NB4 (cell line): ENCODE results near the gene SPEG.

ENCODE experiments used
- DNase-seq: peaks from one replicate; pipeline ENCODE4 v3.0.0; 2010; ENCODE audit warnings: low read depth
- H3K4me3 ChIP-seq: one replicate; pipeline ENCODE4 v1.5.1; 2011; ENCODE audit warnings: mild to moderate bottlenecking, low read depth, low read length, moderate library complexity
- CTCF ChIP-seq: IDR thresholded peaks from one replicate; pipeline ENCODE4 v1.5.1; 2012; ENCODE audit warnings: low read depth, low read length
- MAX ChIP-seq: IDR thresholded peaks from 2 replicates; pipeline ENCODE4 v1.6.1; 2011; ENCODE audit warnings: low read depth, low read length
- MYC ChIP-seq: IDR thresholded peaks from 2 replicates; pipeline ENCODE4 v1.6.1; 2011; ENCODE audit warnings: low read depth, low read length
- POLR2A ChIP-seq: IDR thresholded peaks from 2 replicates; pipeline ENCODE4 v1.6.1; 2011; ENCODE audit warnings: mild to moderate bottlenecking; ENCODE audit not compliant: insufficient read length; ENCODE audit errors: extremely low read depth

The SPEG gene

GRCh38 chr2:219398721-219399363 is 35.8 kb upstream of the SPEG start:
- TF ChIP-seq MYC (no peak), POLR2A (no peak), MAX (no peak), CTCF (no peak)
- DNase-seq = no peak
- no peak overlapping the region for H3K4me3 ChIP-seq

- TF ChIP-seq POLR2A (no peak), MAX (no peak), CTCF (no peak), MYC (no peak)
- DNase-seq = no peak
- H3K4me3 ChIP-seq = no peak overlapping the region
Observed at GRCh38 chr2:219399716-219400478, 34.7 kb upstream of the SPEG start.

GRCh38 chr2:219400562-219400961 is 34.1 kb upstream of the SPEG start:
- no peak for DNase-seq
- no peak overlapping the region for H3K4me3 ChIP-seq
- TF ChIP-seq CTCF (no peak), MYC (no peak), POLR2A (no peak), MAX (no peak)

- DNase-seq = no peak
- TF ChIP-seq POLR2A = no peak
- H3K4me3 ChIP-seq = no peak overlapping the region
Observed at GRCh38 chr2:219401606-219402005, 33.0 kb upstream of the SPEG start.

GRCh38 chr2:219402665-219403515 is 31.8 kb upstream of the SPEG start:
- TF ChIP-seq CTCF = peak; percentile 98
- no peak for TF ChIP-seq MAX
- DNase-seq = peak; percentile 86
- H3K4me3 ChIP-seq = no peak overlapping the region

- DNase-seq = no peak
- H3K4me3 ChIP-seq = no peak overlapping the region
- TF ChIP-seq CTCF (no peak), MAX (no peak), MYC (no peak), POLR2A (no peak)
Observed at GRCh38 chr2:219403861-219404260, 30.8 kb upstream of the SPEG start.
